GM04503 (cell line): ENCODE measurements around the gene ACKR1.
A peak's percentile ranks its signal among the peaks of the same experiment; 100 is the strongest.

ENCODE experiments used
- DNase-seq: peaks from one replicate; pipeline ENCODE4 v3.0.0-alpha.2; 2012; ENCODE audit warnings: low read depth

The ACKR1 gene

GRCh38 chr1:159222075-159222865, 17.6 kb downstream of the ACKR1 start:
- no peak for DNase-seq

- DNase-seq = no peak
Measured at GRCh38 chr1:159223004-159223403, 18.3 kb downstream of the ACKR1 start.

- DNase-seq = no peak
Measured at GRCh38 chr1:159228554-159228953, 23.9 kb downstream of the ACKR1 start.

GRCh38 chr1:159229260-159229885, 24.7 kb downstream of the ACKR1 start:
- no peak for DNase-seq

GRCh38 chr1:159229896-159230295, 25.2 kb downstream of the ACKR1 start:
- DNase-seq = peak; percentile 16

- DNase-seq = no peak
Measured at GRCh38 chr1:159239551-159240220, 35.0 kb downstream of the ACKR1 start.

GRCh38 chr1:159247266-159247665, 42.6 kb downstream of the ACKR1 start:
- DNase-seq = no peak

GRCh38 chr1:159248311-159248710, 43.6 kb downstream of the ACKR1 start:
- DNase-seq = no peak

GRCh38 chr1:159250638-159251216, 46.1 kb downstream of the ACKR1 start:
- no peak for DNase-seq
